Measurements from ENCODE around the gene SIAE.

SIAE gene

DNA sequence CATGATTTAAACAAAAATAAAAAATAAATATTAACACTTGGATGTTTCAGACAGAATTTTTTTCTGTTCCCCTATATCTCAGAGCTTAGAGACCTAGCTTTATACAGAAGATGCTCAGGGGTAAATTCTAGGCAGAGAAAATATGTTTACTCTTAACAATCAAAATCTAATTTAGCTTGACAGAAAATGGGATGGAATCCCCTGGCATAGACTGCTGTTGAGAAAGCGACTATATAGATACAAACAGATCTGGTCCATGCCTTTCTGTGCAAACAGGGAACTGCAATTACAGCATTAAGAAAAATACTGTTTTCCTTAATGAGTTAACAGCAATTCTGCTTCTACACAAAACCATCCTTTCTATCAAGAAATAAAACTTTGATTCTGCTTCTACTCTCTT lies 14.6 kb downstream of the SIAE start:
- CTCF ChIA-PET: interaction anchor here (1.0 to 4.3 kb wide), 4 partner anchors 11 to 217 kb away, joined by 3 to 31 read pairs (median 4); partner anchors contain the start of genes SIAE and SPA17
- DNase-seq (ENCODE audit: extremely low spot score): no peak
- POLR2A ChIA-PET: interaction anchor here (0.6 kb wide), 1 partner anchor 180 kb away, joined by 3 read pairs; no protein-coding TSS in a partner anchor
- TF ChIP-seq CTCF (IDR thresholded peaks at IDR 0.05; ENCODE audit: control extremely low read depth, extremely low read depth, low read depth, missing control alignments): no peak

DNA sequence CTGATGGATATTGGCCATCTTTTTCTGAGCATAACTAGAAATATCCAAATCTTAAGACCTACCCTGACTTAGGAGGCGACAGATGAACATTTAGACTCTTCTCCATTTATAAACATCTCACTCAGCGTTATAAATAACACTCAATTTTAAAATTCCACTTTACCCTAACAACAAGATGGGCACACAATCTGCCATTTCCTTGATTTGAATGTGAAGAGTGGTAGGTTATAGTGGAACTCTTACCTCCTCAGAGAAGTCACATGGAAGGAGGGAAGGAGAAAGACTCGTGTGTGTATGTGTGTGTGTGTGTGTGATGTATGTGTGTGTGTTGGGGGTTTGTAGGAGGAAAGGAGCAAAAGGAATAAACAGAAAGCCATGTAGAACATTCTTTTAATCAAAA lies 15.0 kb downstream of the SIAE start:
- ChIA-PET POLR2A (no interaction called here), CTCF (interaction anchor here (1.0 to 4.3 kb wide), 4 partner anchors 11 to 218 kb away, joined by 3 to 31 read pairs (median 4); partner anchors contain the start of genes SIAE and SPA17)
- TF ChIP-seq CTCF (IDR thresholded peaks at IDR 0.05; ENCODE audit: control extremely low read depth, extremely low read depth, low read depth, missing control alignments): no peak
- DNase-seq (ENCODE audit: extremely low spot score): no peak

GRCh38 chr11:124657904-124658303 lies 15.6 kb downstream of the SIAE start:
- ChIA-PET POLR2A (no interaction called here), CTCF (interaction anchor here (1.6 kb wide), 1 partner anchor 11 kb away, joined by 8 read pairs; no protein-coding TSS in a partner anchor)
- no peak for DNase-seq (ENCODE audit: extremely low spot score)
- no peak for TF ChIP-seq CTCF (IDR thresholded peaks at IDR 0.05; ENCODE audit: control extremely low read depth, extremely low read depth, low read depth, missing control alignments)

DNA sequence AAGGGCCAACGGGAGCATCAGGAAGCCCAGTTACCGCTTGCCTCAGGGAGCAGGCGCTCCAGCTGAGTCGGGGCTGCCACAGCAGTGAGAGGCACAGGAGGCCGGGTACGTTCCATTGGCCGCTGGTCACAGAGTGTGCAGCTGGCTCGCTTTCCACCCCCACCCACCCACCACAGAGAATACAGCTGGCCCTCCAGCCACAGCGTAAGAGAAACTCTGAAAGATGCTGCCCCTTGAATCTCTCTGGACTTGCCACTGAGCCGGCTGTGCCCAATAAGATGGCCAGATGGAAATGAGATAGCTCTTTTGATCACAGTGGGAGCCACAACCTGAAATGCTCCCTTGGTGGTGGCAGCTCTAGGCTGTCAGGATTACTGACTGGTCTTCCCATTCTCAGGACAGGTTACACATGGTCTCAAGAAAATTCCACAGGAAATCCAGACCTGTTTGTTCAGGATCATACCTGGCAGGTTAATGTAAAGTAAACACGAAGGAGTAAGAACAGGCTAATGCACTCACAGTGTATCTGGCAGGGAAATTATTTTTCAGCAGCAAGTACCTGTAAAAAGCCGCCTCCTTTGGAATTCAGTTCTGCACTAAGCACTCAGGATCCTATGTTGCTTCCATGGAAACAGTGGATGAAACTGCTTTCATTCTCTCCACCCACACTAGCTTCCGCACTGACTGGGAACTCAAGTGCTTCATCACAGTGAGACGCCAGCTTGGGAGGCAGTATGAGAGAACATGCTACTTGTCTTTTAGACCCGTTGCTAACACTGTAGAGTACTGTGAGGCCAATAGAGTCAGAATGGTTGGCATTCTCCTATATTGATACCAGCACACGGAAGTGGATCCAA lies 16.5 kb downstream of the SIAE start:
- CTCF ChIA-PET: interaction anchor here (0.9 to 1.6 kb wide), 3 partner anchors 12 to 180 kb away, joined by 3 to 8 read pairs (median 3); partner anchors contain the start of gene TBRG1
- no peak for TF ChIP-seq CTCF (IDR thresholded peaks at IDR 0.05; ENCODE audit: control extremely low read depth, extremely low read depth, low read depth, missing control alignments)
- POLR2A ChIA-PET: no interaction called here

GRCh38 chr11:124648610-124649009 lies 24.9 kb downstream of the SIAE start:
- POLR2A ChIA-PET: no interaction called here
- CTCF ChIA-PET: interaction anchor here (1.3 to 4.4 kb wide), 3 partner anchors 21 to 218 kb away, joined by 4 to 16 read pairs (median 6); no protein-coding TSS in a partner anchor
- no peak for TF ChIP-seq CTCF (IDR thresholded peaks at IDR 0.05; ENCODE audit: control extremely low read depth, extremely low read depth, low read depth, missing control alignments)
- DNase-seq (ENCODE audit: extremely low spot score): no peak

More for the DNA sequence above, 16.5 kb downstream of the SIAE start:
- DNase-seq (ENCODE audit: extremely low spot score): no peak

DNA sequence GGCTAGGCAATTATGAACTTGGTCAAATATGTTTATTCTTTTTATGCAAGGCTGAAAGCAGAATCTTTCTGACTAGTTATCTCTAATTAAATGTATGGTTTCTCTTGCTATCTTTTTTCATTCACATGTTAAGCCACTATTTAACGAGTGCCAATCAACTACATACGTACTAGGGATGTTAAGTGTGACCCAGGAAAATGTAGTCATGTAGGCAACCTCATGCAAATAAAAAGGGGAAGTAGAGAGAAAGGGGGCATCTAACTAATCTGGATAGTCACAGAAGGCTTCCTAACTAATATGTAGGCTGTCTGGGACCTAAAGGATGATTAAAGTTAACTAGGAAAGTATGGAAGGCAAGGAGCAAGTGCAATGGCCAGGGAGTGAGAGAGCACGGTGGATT lies 27.4 kb downstream of the SIAE start:
- DNase-seq (ENCODE audit: extremely low spot score): no peak
- TF ChIP-seq CTCF (IDR thresholded peaks at IDR 0.05; ENCODE audit: control extremely low read depth, extremely low read depth, low read depth, missing control alignments): no peak
- ChIA-PET CTCF (interaction anchor here (2.6 to 4.9 kb wide), 3 partner anchors 13 to 24 kb away, joined by 19 to 52 read pairs (median 30); partner anchors contain the start of gene TBRG1), POLR2A (no interaction called here)

Measured in GM10248 (cell line).